ENCODE results near the gene FOXC2. TPM values are rescaled to one million over a fixed set of nuclear protein-coding genes. Genes with fewer than 3 reads are reported as not detected.

FOXC2 gene
- polyA plus RNA-seq, 1 of the 3 experiments (the other 2 are of a cell fraction), result 1.3 TPM

- no peaks in the 10 kb centered on the region for H3K9me3 ChIP-seq
- peak overlapping the region; percentile 70 for H3K4me2 ChIP-seq
- H3K36me3 ChIP-seq (replicated peaks in 1 of 2; ENCODE audit: control insufficient read depth in 1 of 2, insufficient read depth in 2 of 2, low read length in 1 of 2), result peaks cover 0 to 18% of the 10 kb centered on the region in 2 experiments
- ChIA-PET CTCF (interaction anchor here (3.6 to 5.5 kb wide), 2 partner anchors 496 to 714 kb away, joined by 25 to 56 read pairs; no protein-coding TSS in a partner anchor), POLR2A (no interaction called here)
- peaks cover 16% of the 10 kb centered on the region; the same call in 1 of the 2 replicates for H4K20me1 ChIP-seq (ENCODE audit: insufficient read depth)
- 16% methylated on average over 31 of the region's 53 CpGs for WGBS (ENCODE audit: low lambda C conversion rate)
- no peak overlapping the region; the same call in 1 of the 2 replicates for H3K9ac ChIP-seq
- H3K27ac ChIP-seq (ENCODE audit: low read depth in 2 of 2, low read length in 1 of 2), result no peak overlapping the region
- peaks cover 41% of the 10 kb centered on the region for H3K79me2 ChIP-seq (ENCODE audit: insufficient read depth)
- no peaks in the 10 kb centered on the region; a peak in 1 of 4 replicates for H3K4me1 ChIP-seq (ENCODE audit: control insufficient read depth in 1 of 2, insufficient read depth in 2 of 2, low read depth in 1 of 2, low read length in 1 of 2)
- TF ChIP-seq MEF2A (IDR thresholded peaks at IDR 0.05; ENCODE audit: borderline replicate concordance, low read depth) (no peak), SIN3A (IDR thresholded peaks at IDR 0.05; ENCODE audit: borderline replicate concordance, low read depth, low read length) (no peak), YY1 (IDR thresholded peaks at IDR 0.05; ENCODE audit: low read depth) (no peak), FOXM1 (IDR thresholded peaks at IDR 0.05; ENCODE audit: low read depth) (no peak), FOXJ3 (CRISPR knock-in tag; IDR thresholded peaks at IDR 0.05) (no peak), RCOR1 (IDR thresholded peaks at IDR 0.05; ENCODE audit: low read length) (no peak), EP300 (IDR thresholded peaks at IDR 0.05; ENCODE audit: borderline replicate concordance in 1 of 2, low read depth in 1 of 2, low read length in 1 of 2) (no peak), RAD21 (IDR thresholded peaks at IDR 0.05; ENCODE audit: low read length) (no peak), SMC3 (IDR thresholded peaks at IDR 0.05; ENCODE audit: low read depth, low read length) (no peak), ELF1 (IDR thresholded peaks at IDR 0.05) (no peak), MXI1 (IDR thresholded peaks at IDR 0.05; ENCODE audit: low read depth, low read length) (no peak)
- TF ChIP-seq, protein P1, sequence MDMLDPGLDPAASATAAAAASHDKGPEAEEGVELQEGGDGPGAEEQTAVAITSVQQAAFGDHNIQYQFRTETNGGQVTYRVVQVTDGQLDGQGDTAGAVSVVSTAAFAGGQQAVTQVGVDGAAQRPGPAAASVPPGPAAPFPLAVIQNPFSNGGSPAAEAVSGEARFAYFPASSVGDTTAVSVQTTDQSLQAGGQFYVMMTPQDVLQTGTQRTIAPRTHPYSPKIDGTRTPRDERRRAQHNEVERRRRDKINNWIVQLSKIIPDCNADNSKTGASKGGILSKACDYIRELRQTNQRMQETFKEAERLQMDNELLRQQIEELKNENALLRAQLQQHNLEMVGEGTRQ (IDR thresholded peaks at IDR 0.05; ENCODE audit: borderline replicate concordance, low read depth, low read length), result no peak
- TF ChIP-seq, protein P2, sequence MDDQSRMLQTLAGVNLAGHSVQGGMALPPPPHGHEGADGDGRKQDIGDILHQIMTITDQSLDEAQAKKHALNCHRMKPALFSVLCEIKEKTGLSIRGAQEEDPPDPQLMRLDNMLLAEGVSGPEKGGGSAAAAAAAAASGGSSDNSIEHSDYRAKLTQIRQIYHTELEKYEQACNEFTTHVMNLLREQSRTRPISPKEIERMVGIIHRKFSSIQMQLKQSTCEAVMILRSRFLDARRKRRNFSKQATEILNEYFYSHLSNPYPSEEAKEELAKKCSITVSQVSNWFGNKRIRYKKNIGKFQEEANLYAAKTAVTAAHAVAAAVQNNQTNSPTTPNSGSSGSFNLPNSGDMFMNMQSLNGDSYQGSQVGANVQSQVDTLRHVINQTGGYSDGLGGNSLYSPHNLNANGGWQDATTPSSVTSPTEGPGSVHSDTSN (IDR thresholded peaks at IDR 0.05), result no peak
- TF ChIP-seq, protein P3, sequence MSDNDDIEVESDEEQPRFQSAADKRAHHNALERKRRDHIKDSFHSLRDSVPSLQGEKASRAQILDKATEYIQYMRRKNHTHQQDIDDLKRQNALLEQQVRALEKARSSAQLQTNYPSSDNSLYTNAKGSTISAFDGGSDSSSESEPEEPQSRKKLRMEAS (IDR thresholded peaks at IDR 0.05; ENCODE audit: low read depth), result no peak
- TF ChIP-seq, protein P4, sequence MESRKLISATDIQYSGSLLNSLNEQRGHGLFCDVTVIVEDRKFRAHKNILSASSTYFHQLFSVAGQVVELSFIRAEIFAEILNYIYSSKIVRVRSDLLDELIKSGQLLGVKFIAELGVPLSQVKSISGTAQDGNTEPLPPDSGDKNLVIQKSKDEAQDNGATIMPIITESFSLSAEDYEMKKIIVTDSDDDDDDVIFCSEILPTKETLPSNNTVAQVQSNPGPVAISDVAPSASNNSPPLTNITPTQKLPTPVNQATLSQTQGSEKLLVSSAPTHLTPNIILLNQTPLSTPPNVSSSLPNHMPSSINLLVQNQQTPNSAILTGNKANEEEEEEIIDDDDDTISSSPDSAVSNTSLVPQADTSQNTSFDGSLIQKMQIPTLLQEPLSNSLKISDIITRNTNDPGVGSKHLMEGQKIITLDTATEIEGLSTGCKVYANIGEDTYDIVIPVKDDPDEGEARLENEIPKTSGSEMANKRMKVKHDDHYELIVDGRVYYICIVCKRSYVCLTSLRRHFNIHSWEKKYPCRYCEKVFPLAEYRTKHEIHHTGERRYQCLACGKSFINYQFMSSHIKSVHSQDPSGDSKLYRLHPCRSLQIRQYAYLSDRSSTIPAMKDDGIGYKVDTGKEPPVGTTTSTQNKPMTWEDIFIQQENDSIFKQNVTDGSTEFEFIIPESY (IDR thresholded peaks at IDR 0.05; ENCODE audit: borderline replicate concordance, low read depth), result no peak
- TF ChIP-seq, protein P5, sequence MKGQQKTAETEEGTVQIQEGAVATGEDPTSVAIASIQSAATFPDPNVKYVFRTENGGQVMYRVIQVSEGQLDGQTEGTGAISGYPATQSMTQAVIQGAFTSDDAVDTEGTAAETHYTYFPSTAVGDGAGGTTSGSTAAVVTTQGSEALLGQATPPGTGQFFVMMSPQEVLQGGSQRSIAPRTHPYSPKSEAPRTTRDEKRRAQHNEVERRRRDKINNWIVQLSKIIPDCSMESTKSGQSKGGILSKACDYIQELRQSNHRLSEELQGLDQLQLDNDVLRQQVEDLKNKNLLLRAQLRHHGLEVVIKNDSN (IDR thresholded peaks at IDR 0.05; ENCODE audit: borderline replicate concordance, low read depth), result no peak
- TF ChIP-seq, protein P6, sequence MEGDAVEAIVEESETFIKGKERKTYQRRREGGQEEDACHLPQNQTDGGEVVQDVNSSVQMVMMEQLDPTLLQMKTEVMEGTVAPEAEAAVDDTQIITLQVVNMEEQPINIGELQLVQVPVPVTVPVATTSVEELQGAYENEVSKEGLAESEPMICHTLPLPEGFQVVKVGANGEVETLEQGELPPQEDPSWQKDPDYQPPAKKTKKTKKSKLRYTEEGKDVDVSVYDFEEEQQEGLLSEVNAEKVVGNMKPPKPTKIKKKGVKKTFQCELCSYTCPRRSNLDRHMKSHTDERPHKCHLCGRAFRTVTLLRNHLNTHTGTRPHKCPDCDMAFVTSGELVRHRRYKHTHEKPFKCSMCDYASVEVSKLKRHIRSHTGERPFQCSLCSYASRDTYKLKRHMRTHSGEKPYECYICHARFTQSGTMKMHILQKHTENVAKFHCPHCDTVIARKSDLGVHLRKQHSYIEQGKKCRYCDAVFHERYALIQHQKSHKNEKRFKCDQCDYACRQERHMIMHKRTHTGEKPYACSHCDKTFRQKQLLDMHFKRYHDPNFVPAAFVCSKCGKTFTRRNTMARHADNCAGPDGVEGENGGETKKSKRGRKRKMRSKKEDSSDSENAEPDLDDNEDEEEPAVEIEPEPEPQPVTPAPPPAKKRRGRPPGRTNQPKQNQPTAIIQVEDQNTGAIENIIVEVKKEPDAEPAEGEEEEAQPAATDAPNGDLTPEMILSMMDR (IDR thresholded peaks at IDR 0.05), result no peak
- H2AFZ ChIP-seq (ENCODE audit: low read depth), result peak overlapping the region; percentile 50; the same call in 1 of the 2 replicates
- peaks cover 15% of the 10 kb centered on the region for H3F3A ChIP-seq (replicated peaks; ENCODE audit: insufficient read depth)
- peaks cover 23% of the 10 kb centered on the region; the same call in 1 of the 2 replicates for H3K27me3 ChIP-seq (ENCODE audit: insufficient read depth)
- H3K9me2 ChIP-seq, result no peaks in the 10 kb centered on the region
- DNase-seq, result no peak
- H3K4me3 ChIP-seq (ENCODE audit: low read depth in 2 of 2, low read length in 1 of 2), result peak overlapping the region in 1 of 2 experiments; percentile 93; a peak in 2 of 4 replicates
Measured at GRCh38 chr16:86565644-86566511, 751 bp upstream of the FOXC2 start.

Measured in SK-N-SH (cell line).